GM19240 (cell line): ENCODE results near the gene QSER1.
"Not testable (repeated sequence)": the region's sequence is repeated elsewhere in the genome, so short reads cannot be mapped to it uniquely, and the experiment has no call there.

Experiments used
- DNase-seq: peaks from one replicate; pipeline ENCODE4 v3.0.0; 2011; ENCODE audit warnings: low spot score; ENCODE audit not compliant: insufficient read length

Gene QSER1

GRCh38 chr11:32932196-32932595 is 39.6 kb downstream of the QSER1 start:
- DNase-seq = no peak

- no peak for DNase-seq
Measured at GRCh38 chr11:32935462-32936029, 42.9 kb downstream of the QSER1 start.

- not testable (repeated sequence) for DNase-seq
Measured at GRCh38 chr11:32936178-32936577, 43.6 kb downstream of the QSER1 start.

GRCh38 chr11:32937283-32937682 is 44.7 kb downstream of the QSER1 start:
- not testable (repeated sequence) for DNase-seq

GRCh38 chr11:32939046-32939445 is 46.4 kb downstream of the QSER1 start:
- peak; percentile 40 for DNase-seq

GRCh38 chr11:32939866-32940265 is 47.3 kb downstream of the QSER1 start:
- no peak for DNase-seq

- peak; percentile 6 for DNase-seq
Measured at GRCh38 chr11:32940865-32941264, 48.3 kb downstream of the QSER1 start.

GRCh38 chr11:32947978-32948377 is 55.4 kb downstream of the QSER1 start:
- no peak for DNase-seq

GRCh38 chr11:32949739-32950138 is 57.1 kb downstream of the QSER1 start:
- no peak for DNase-seq

- DNase-seq = no peak
Measured at GRCh38 chr11:32952421-32952820, 59.8 kb downstream of the QSER1 start.

- DNase-seq = no peak
Measured at GRCh38 chr11:32953700-32954099, 61.1 kb downstream of the QSER1 start.

GRCh38 chr11:32960553-32961164 is 68.0 kb downstream of the QSER1 start:
- no peak for DNase-seq

GRCh38 chr11:32962016-32962415 is 69.4 kb downstream of the QSER1 start:
- DNase-seq = no peak

GRCh38 chr11:32963721-32964120 is 71.1 kb downstream of the QSER1 start:
- DNase-seq = no peak

- no peak for DNase-seq
Measured at GRCh38 chr11:32968541-32968940, 75.9 kb downstream of the QSER1 start.

- not testable (repeated sequence) for DNase-seq
Measured at GRCh38 chr11:32972233-32972632, 79.6 kb downstream of the QSER1 start.

- DNase-seq = no peak
Measured at GRCh38 chr11:32972781-32973180, 80.2 kb downstream of the QSER1 start.

GRCh38 chr11:32982626-32983025 is 90.0 kb downstream of the QSER1 start:
- DNase-seq = no peak

GRCh38 chr11:32983506-32983905 is 90.9 kb downstream of the QSER1 start:
- no peak for DNase-seq

- DNase-seq = no peak
Measured at GRCh38 chr11:32985600-32985999, 93.0 kb downstream of the QSER1 start.

GRCh38 chr11:32987851-32988250 is 95.2 kb downstream of the QSER1 start:
- no peak for DNase-seq

- DNase-seq = no peak
Measured at GRCh38 chr11:32990481-32990880, 97.9 kb downstream of the QSER1 start.

GRCh38 chr11:32991427-32991826 is 98.8 kb downstream of the QSER1 start:
- no peak for DNase-seq
